ENCODE data around the gene MRTFB.

The MRTFB gene

DNA sequence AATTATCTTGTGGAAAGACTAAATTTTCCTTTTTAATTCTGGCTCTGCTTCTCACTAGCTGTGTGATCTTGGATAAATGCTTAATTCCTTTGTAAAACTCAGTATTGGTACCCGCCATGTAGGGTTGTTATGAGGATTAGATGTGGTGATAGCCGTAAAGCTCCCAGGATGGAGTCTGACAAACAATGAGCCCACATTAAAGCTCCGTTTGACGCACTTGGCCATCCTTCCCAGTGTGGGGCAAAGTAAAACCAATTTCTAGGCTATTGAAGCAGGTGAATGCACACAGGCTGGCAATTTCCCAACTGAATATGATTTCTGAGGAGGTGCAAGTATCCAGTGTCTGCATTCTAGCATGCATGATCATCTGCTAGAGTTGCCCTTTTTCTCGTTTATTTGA lies 123.6 kb downstream of the MRTFB start:
- Histone ChIP-seq H3K4me2 (ENCODE audit: insufficient read depth, low read length) (no peak overlapping the region), H3K4me1 (ENCODE audit: insufficient read depth, low read length) (peaks cover 38% of the 10 kb centered on the region), H3K9me3 (ENCODE audit: insufficient read depth, low read length, severe bottlenecking) (no peaks in the 10 kb centered on the region), H3K4me3 (ENCODE audit: low read depth in 1 of 2, low read length in 2 of 2) (no peak overlapping the region), H3K27me3 (ENCODE audit: insufficient read depth, low read length, poor library complexity) (no peaks in the 10 kb centered on the region), H3K79me2 (ENCODE audit: insufficient read depth, low read length) (no peaks in the 10 kb centered on the region), H3K27ac (ENCODE audit: low read length) (no peak overlapping the region), H2AFZ (ENCODE audit: low read depth, low read length) (no peak overlapping the region), H3K9ac (ENCODE audit: low read depth, low read length) (no peak overlapping the region), H3K36me3 (ENCODE audit: insufficient read depth, low read length) (no peaks in the 10 kb centered on the region), H4K20me1 (ENCODE audit: insufficient read depth, low read length) (0 out of 2 replicates have a peak, but pooled peaks cover 2% of the 10 kb centered on the region)
- no peak for TF ChIP-seq EZH2 (IDR thresholded peaks at IDR 0.05; ENCODE audit: borderline replicate concordance, low read depth, low read length, severe bottlenecking)
- TF ChIP-seq, protein P1, sequence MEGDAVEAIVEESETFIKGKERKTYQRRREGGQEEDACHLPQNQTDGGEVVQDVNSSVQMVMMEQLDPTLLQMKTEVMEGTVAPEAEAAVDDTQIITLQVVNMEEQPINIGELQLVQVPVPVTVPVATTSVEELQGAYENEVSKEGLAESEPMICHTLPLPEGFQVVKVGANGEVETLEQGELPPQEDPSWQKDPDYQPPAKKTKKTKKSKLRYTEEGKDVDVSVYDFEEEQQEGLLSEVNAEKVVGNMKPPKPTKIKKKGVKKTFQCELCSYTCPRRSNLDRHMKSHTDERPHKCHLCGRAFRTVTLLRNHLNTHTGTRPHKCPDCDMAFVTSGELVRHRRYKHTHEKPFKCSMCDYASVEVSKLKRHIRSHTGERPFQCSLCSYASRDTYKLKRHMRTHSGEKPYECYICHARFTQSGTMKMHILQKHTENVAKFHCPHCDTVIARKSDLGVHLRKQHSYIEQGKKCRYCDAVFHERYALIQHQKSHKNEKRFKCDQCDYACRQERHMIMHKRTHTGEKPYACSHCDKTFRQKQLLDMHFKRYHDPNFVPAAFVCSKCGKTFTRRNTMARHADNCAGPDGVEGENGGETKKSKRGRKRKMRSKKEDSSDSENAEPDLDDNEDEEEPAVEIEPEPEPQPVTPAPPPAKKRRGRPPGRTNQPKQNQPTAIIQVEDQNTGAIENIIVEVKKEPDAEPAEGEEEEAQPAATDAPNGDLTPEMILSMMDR (IDR thresholded peaks at IDR 0.05; ENCODE audit: borderline replicate concordance, extremely low read depth, low read length, poor library complexity, severe bottlenecking), result no peak
- peak; percentile 13 for DNase-seq
- no peak for ATAC-seq (ENCODE audit: insufficient read depth, low read depth)

DNA sequence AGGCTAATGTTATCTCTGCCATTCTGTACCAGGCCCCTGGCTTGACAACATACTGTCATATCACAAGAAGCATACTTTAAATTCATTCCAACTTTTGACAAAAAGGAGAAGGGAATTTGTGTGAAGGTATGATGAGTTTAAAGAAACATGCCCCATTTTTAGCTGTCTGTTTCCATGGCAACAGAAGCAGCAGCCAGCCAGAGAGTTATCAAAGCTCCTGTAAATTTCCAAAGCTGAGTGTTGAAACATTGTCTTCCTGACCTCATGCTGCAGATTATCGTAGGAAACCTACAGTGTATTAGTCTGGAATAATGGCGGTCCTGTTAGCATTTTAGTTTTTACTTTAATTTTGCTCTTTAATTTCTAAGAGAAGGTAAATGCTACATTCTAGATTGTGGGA lies 124.9 kb downstream of the MRTFB start:
- H3K4me2 ChIP-seq (ENCODE audit: insufficient read depth, low read length), result 0 out of 2 replicates have a peak overlapping the region, but pooled peaks have one; percentile 12

DNA sequence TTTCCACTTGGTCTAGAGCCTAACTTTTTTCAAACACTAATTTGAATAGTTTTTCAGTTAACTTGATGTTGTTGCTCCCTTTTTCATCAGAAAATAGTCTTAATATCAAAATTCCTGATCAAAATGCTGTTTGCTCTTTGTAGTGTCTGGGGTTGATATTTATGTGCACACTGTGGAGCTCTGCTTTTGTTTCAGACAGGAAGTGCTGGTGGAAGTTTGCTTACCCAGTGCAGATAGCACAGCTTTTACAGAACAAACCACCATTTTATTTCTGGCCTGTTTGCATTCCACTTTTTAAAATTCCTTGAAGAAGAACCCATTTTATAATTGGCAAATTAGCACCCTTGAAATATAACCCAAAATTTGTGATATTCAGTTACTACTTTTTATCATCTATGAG lies 125.4 kb downstream of the MRTFB start:
- Histone ChIP-seq H3K36me3 (ENCODE audit: insufficient read depth, low read length) (no peaks in the 10 kb centered on the region), H2AFZ (ENCODE audit: low read depth, low read length) (peak overlapping the region; percentile 13), H3K27ac (ENCODE audit: low read length) (peak overlapping the region; percentile 32), H3K4me1 (ENCODE audit: insufficient read depth, low read length) (peaks cover 38% of the 10 kb centered on the region), H3K9ac (ENCODE audit: low read depth, low read length) (no peak overlapping the region), H4K20me1 (ENCODE audit: insufficient read depth, low read length) (no peaks in the 10 kb centered on the region), H3K4me2 (ENCODE audit: insufficient read depth, low read length) (peak overlapping the region; percentile 12; the same call in 1 of the 2 replicates), H3K27me3 (ENCODE audit: insufficient read depth, low read length, poor library complexity) (no peaks in the 10 kb centered on the region), H3K9me3 (ENCODE audit: insufficient read depth, low read length, severe bottlenecking) (no peaks in the 10 kb centered on the region), H3K4me3 (ENCODE audit: low read depth in 1 of 2, low read length in 2 of 2) (no peak overlapping the region), H3K79me2 (ENCODE audit: insufficient read depth, low read length) (no peaks in the 10 kb centered on the region)
- ATAC-seq (ENCODE audit: insufficient read depth, low read depth) (peak; percentile 60), DNase-seq (peak; percentile 18)
- no peak for TF ChIP-seq EZH2 (IDR thresholded peaks at IDR 0.05; ENCODE audit: borderline replicate concordance, low read depth, low read length, severe bottlenecking)
- TF ChIP-seq, protein P1 (IDR thresholded peaks at IDR 0.05; ENCODE audit: borderline replicate concordance, extremely low read depth, low read length, poor library complexity, severe bottlenecking), result no peak

More for the DNA sequence above, 124.9 kb downstream of the MRTFB start:
- H3K36me3 ChIP-seq (ENCODE audit: insufficient read depth, low read length), result no peaks in the 10 kb centered on the region
- no peaks in the 10 kb centered on the region for H3K9me3 ChIP-seq (ENCODE audit: insufficient read depth, low read length, severe bottlenecking)
- TF ChIP-seq, protein P1 (IDR thresholded peaks at IDR 0.05; ENCODE audit: borderline replicate concordance, extremely low read depth, low read length, poor library complexity, severe bottlenecking), result no peak
- TF ChIP-seq EZH2 (IDR thresholded peaks at IDR 0.05; ENCODE audit: borderline replicate concordance, low read depth, low read length, severe bottlenecking), result no peak
- H3K9ac ChIP-seq (ENCODE audit: low read depth, low read length), result no peak overlapping the region
- peaks cover 38% of the 10 kb centered on the region for H3K4me1 ChIP-seq (ENCODE audit: insufficient read depth, low read length)
- H2AFZ ChIP-seq (ENCODE audit: low read depth, low read length), result peak overlapping the region; percentile 13; the same call in 1 of the 2 replicates
- no peak overlapping the region for H3K4me3 ChIP-seq (ENCODE audit: low read depth in 1 of 2, low read length in 2 of 2)
- no peaks in the 10 kb centered on the region for H3K27me3 ChIP-seq (ENCODE audit: insufficient read depth, low read length, poor library complexity)
- DNase-seq, result no peak
- H3K79me2 ChIP-seq (ENCODE audit: insufficient read depth, low read length), result no peaks in the 10 kb centered on the region
- ATAC-seq (ENCODE audit: insufficient read depth, low read depth), result no peak
- peak overlapping the region; percentile 32 for H3K27ac ChIP-seq (ENCODE audit: low read length)
- H4K20me1 ChIP-seq (ENCODE audit: insufficient read depth, low read length), result no peaks in the 10 kb centered on the region
